IMR-90 (cell line): ENCODE results near the gene ADAMTSL1. TPM values are rescaled to one million over a fixed set of nuclear protein-coding genes. Genes with fewer than 3 reads are reported as not detected.

Source experiments
- ATAC-seq: fragments of 200-7000 bp; cut with Tn5 transposase; 2 replicates; pipeline ENCODE4 v1.9.1; 2020; ENCODE audit warnings: low read depth, mild to moderate bottlenecking, moderate library complexity
- BruUV-seq: library from RNA; stranded (reverse); fragments of 400-500 nt; replicated peaks from 2 replicates; lab custom pipeline; 2021; lab: Mats Ljungman, UMichigan
- CTCF ChIA-PET: fragments of 300-600 bp; formaldehyde crosslinking; extraction: SDS; loops from one replicate; lab custom pipeline; 2021; ENCODE audit warnings: antibody characterized with exemption; lab: Yijun Ruan, JAX
- POLR2A ChIA-PET: fragments of 300-600 bp; sonication (Branson Sonifier 250); formaldehyde crosslinking; loops from one replicate; lab custom pipeline; 2022; ENCODE audit warnings: antibody characterized with exemption; ENCODE audit not compliant: unreplicated experiment; lab: Charles Lee
- DNase-seq: peaks from one replicate; pipeline ENCODE4 v3.0.0; 2013
- H2AFZ ChIP-seq: replicated peaks from 2 replicates; pipeline ENCODE3; 2013; ENCODE audit warnings: low read length, mild to moderate bottlenecking; ENCODE audit not compliant: poor library complexity
- H2AK5ac ChIP-seq: 2 replicates; pipeline ENCODE4 v1.6.1; 2013; ENCODE audit warnings: low read depth, low read length, inconsistent platforms
- H2AK9ac ChIP-seq: replicated peaks from 2 replicates; pipeline ENCODE3; 2013; ENCODE audit warnings: mild to moderate bottlenecking, low read depth, low read length, moderate library complexity; ENCODE audit not compliant: poor library complexity
- H2BK120ac ChIP-seq: 2 replicates; pipeline ENCODE4 v1.6.1; 2013; ENCODE audit warnings: low read depth, low read length, inconsistent platforms
- H2BK15ac ChIP-seq: 3 replicates; pipeline ENCODE4 v1.6.1; 2013; ENCODE audit warnings: low read depth, low read length, inconsistent platforms
- H2BK20ac ChIP-seq: 2 replicates; pipeline ENCODE4 v1.6.1; 2013; ENCODE audit warnings: low read depth, mild to moderate bottlenecking, inconsistent platforms, low read length, moderate library complexity
- H2BK5ac ChIP-seq: 2 replicates; pipeline ENCODE4 v1.6.1; 2013; ENCODE audit warnings: mild to moderate bottlenecking, low read depth, low read length, inconsistent platforms; ENCODE audit not compliant: poor library complexity, severe bottlenecking
- H3K14ac ChIP-seq: replicated peaks from 2 replicates; pipeline ENCODE4 v1.6.1; 2013; ENCODE audit warnings: low read depth, low read length, inconsistent platforms
- H3K18ac ChIP-seq: 2 replicates; pipeline ENCODE4 v1.6.1; 2013; ENCODE audit warnings: low read depth, low read length, control low read depth
- H3K23ac ChIP-seq: 2 replicates; pipeline ENCODE4 v1.6.1; 2013; ENCODE audit warnings: low read depth, low read length, inconsistent platforms
- H3K27ac ChIP-seq: 2 replicates; pipeline ENCODE4 v1.5.1; 2013; ENCODE audit warnings: mild to moderate bottlenecking, control low read depth, low read length; ENCODE audit not compliant: insufficient read depth
- H3K27me3 ChIP-seq: 2 replicates; pipeline ENCODE4 v1.6.1; 2013; ENCODE audit warnings: low read length; ENCODE audit not compliant: control insufficient read depth, insufficient read depth
- H3K36me3 ChIP-seq: 2 replicates; pipeline ENCODE4 v1.6.1; 2013; ENCODE audit warnings: low read length, mixed read lengths; ENCODE audit not compliant: control insufficient read depth, insufficient read depth
- H3K4ac ChIP-seq: 2 replicates; pipeline ENCODE4 v1.6.1; 2013; ENCODE audit warnings: low read depth, low read length, inconsistent platforms
- H3K4me1 ChIP-seq: 2 replicates; pipeline ENCODE4 v1.6.1; 2013; ENCODE audit warnings: low read length, mixed read lengths; ENCODE audit not compliant: control insufficient read depth, insufficient read depth
- H3K4me2 ChIP-seq: 2 replicates; pipeline ENCODE4 v1.6.1; 2013; ENCODE audit warnings: low read depth, mild to moderate bottlenecking, control low read depth, low read length, moderate library complexity
- H3K4me3 ChIP-seq: 2 replicates; pipeline ENCODE4 v1.5.1; 2013; ENCODE audit warnings: low read depth, mild to moderate bottlenecking, control low read depth, low read length, moderate library complexity; ENCODE audit not compliant: insufficient read depth
- H3K56ac ChIP-seq: 2 replicates; pipeline ENCODE4 v1.6.1; 2013; ENCODE audit warnings: low read length, inconsistent platforms; ENCODE audit not compliant: insufficient read depth; ENCODE audit errors: extremely low read depth
- H3K79me1 ChIP-seq, 2 experiments: 2 replicates each; pipeline ENCODE4 v1.6.1; 2013; ENCODE audit warnings: low read length in 2 of 2, inconsistent platforms in 1 of 2, low read depth in 1 of 2
- H3K9ac ChIP-seq: 2 replicates; pipeline ENCODE4 v1.6.1; 2013; ENCODE audit warnings: low read depth, low read length, control low read depth
- H3K9me1 ChIP-seq: 2 replicates; pipeline ENCODE4 v1.6.1; 2013; ENCODE audit warnings: low read length, inconsistent platforms; ENCODE audit not compliant: insufficient read depth
- H3K9me3 ChIP-seq: 2 replicates; pipeline ENCODE4 v1.6.1; 2013; ENCODE audit warnings: low read length; ENCODE audit not compliant: control insufficient read depth, insufficient read depth
- H4K20me1 ChIP-seq: 2 replicates; pipeline ENCODE4 v1.6.1; 2013; ENCODE audit warnings: low read length, inconsistent platforms; ENCODE audit not compliant: insufficient read depth
- H4K5ac ChIP-seq: 2 replicates; pipeline ENCODE4 v1.6.1; 2013; ENCODE audit warnings: mild to moderate bottlenecking, low read depth, low read length, control low read depth
- H4K8ac ChIP-seq, 2 experiments: 2 replicates each; pipeline ENCODE4 v1.6.1; 2013; ENCODE audit warnings: low read depth in 2 of 2, low read length in 2 of 2, control low read depth in 1 of 2, inconsistent platforms in 1 of 2
- H4K91ac ChIP-seq: 2 replicates; pipeline ENCODE4 v1.6.1; 2013; ENCODE audit warnings: low read depth, low read length, inconsistent platforms; ENCODE audit not compliant: insufficient read depth
- BHLHE40 ChIP-seq: fragments of 150-350 bp; IDR thresholded peaks from 2 replicates; pipeline ENCODE4 v1.6.1; 2016; ENCODE audit warnings: mild to moderate bottlenecking, low read depth, low read length
- FOS ChIP-seq: fragments of 150-350 bp; IDR thresholded peaks from 2 replicates; pipeline ENCODE4 v1.6.1; 2016; ENCODE audit warnings: low read depth, low read length
- MXI1 ChIP-seq: IDR thresholded peaks from 2 replicates; pipeline ENCODE4 v1.6.1; 2012; ENCODE audit warnings: low read depth, mild to moderate bottlenecking, low read length, moderate library complexity, borderline replicate concordance
- NFE2L2 ChIP-seq: fragments of 150-350 bp; IDR thresholded peaks from 2 replicates; pipeline ENCODE4 v1.6.1; 2016; ENCODE audit warnings: low read depth, mild to moderate bottlenecking, low read length
- WGBS, 2 experiments: methylation state at CpG; one replicate each; pipeline versions ENCODE4 v1.1.5 to v1.1.7; 2013; ENCODE audit warnings: missing lambda C conversion rate in 2 of 2; ENCODE audit not compliant: insufficient read length in 1 of 2; ENCODE audit errors: extremely low coverage in 2 of 2; 5-methylcytosine and 5-hydroxymethylcytosine counted together
- dilution Hi-C: fragments of 300-500 bp; cut with HindIII; formaldehyde crosslinking; loops from one replicate; pipeline ENCODE4 v1.14.3; 2018; ENCODE audit warnings: low sequenced_read_pairs; ENCODE audit not compliant: unreplicated experiment
- in situ Hi-C: fragments of 300-500 bp; cut with MboI; formaldehyde crosslinking; loops from 3 replicates; pipeline ENCODE4 v1.14.3; 2019; ENCODE audit warnings: low sequenced_read_pairs, inconsistent platforms, mixed read lengths
- intact Hi-C: fragments of 100-400 bp; cut with micrococcal nuclease; formaldehyde crosslinking; loops from 2 replicates; pipeline ENCODE4 v1.10.0; 2022
- polyA plus RNA-seq, 3 experiments: library from polyadenylated mRNA; depleted of rRNA; stranded (reverse); fragments of >200 nt; gene quantifications; 2 replicates each; pipeline ENCODE4 v1.2.3, GENCODE V29; 2012; ENCODE audit warnings: low replicate concordance in 1 of 3
- total RNA-seq: library from RNA; depleted of rRNA; stranded (reverse); fragments of >200 nt; gene quantifications from 2 replicates; pipeline ENCODE4 v1.2.3, GENCODE V29; 2012
- TF ChIP-seq, protein P1 (sequence below): fragments of 150-350 bp; IDR thresholded peaks from 2 replicates; pipeline ENCODE4 v1.6.1; 2016; ENCODE audit warnings: low read depth, mild to moderate bottlenecking, low read length, moderate library complexity, borderline replicate concordance

ADAMTSL1 gene
- total and polyA plus RNA-seq, 2 of the 4 experiments (the other 2 are of a cell fraction), result 38.2 to 62.2 TPM

DNA sequence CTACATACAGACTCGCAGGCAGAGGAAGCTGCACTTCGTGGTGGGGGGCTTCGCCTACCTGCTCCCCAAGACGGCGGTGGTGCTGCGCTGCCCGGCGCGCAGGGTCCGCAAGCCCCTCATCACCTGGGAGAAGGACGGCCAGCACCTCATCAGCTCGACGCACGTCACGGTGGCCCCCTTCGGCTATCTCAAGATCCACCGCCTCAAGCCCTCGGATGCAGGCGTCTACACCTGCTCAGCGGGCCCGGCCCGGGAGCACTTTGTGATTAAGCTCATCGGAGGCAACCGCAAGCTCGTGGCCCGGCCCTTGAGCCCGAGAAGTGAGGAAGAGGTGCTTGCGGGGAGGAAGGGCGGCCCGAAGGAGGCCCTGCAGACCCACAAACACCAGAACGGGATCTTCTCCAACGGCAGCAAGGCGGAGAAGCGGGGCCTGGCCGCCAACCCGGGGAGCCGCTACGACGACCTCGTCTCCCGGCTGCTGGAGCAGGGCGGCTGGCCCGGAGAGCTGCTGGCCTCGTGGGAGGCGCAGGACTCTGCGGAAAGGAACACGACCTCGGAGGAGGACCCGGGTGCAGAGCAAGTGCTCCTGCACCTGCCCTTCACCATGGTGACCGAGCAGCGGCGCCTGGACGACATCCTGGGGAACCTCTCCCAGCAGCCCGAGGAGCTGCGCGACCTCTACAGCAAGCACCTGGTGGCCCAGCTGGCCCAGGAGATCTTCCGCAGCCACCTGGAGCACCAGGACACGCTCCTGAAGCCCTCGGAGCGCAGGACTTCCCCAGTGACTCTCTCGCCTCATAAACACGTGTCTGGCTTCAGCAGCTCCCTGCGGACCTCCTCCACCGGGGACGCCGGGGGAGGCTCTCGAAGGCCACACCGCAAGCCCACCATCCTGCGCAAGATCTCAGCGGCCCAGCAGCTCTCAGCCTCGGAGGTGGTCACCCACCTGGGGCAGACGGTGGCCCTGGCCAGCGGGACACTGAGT, 303.2 kb downstream of the ADAMTSL1 start:
- no peak overlapping the region for H2BK20ac ChIP-seq
- no peak overlapping the region for H3K9ac ChIP-seq
- no peak for DNase-seq
- H3K4me2 ChIP-seq, result no peak overlapping the region
- no TSS peak for BruUV-seq
- H3K27ac ChIP-seq, result no peak overlapping the region
- no peak overlapping the region for H2AK5ac ChIP-seq
- H4K5ac ChIP-seq, result no peak overlapping the region
- WGBS, 2 experiments, result 98% methylated on average over 35 of the region's 73 CpGs; no CpG with 5 or more reads in 1 of the 2 experiments
- CTCF ChIA-PET, result no interaction called here
- H3K4me1 ChIP-seq, result no peaks in the 10 kb centered on the region
- H3K27me3 ChIP-seq, result no peaks in the 10 kb centered on the region
- no peaks in the 10 kb centered on the region for H3K9me3 ChIP-seq
- H3K36me3 ChIP-seq, result no peaks in the 10 kb centered on the region
- H2AK9ac ChIP-seq, result no peak overlapping the region
- H4K20me1 ChIP-seq, result no peaks in the 10 kb centered on the region
- intact Hi-C loops (no loop called here), in situ Hi-C loops (no loop called here), dilution Hi-C loops (no loop called here)
- no peak for ATAC-seq
- H3K9me1 ChIP-seq, result no peaks in the 10 kb centered on the region
- no peak overlapping the region for H2BK120ac ChIP-seq
- no peak overlapping the region for H3K4ac ChIP-seq
- H3K79me1 ChIP-seq, result no peaks in the 10 kb centered on the region
- no peak overlapping the region for H3K4me3 ChIP-seq
- no peak overlapping the region for H3K18ac ChIP-seq
- H4K8ac ChIP-seq, result no peak overlapping the region
- TF ChIP-seq BHLHE40 (no peak), FOS (no peak), NFE2L2 (no peak), MXI1 (no peak)
- TF ChIP-seq, protein P1, sequence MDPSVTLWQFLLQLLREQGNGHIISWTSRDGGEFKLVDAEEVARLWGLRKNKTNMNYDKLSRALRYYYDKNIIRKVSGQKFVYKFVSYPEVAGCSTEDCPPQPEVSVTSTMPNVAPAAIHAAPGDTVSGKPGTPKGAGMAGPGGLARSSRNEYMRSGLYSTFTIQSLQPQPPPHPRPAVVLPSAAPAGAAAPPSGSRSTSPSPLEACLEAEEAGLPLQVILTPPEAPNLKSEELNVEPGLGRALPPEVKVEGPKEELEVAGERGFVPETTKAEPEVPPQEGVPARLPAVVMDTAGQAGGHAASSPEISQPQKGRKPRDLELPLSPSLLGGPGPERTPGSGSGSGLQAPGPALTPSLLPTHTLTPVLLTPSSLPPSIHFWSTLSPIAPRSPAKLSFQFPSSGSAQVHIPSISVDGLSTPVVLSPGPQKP, result no peak
- POLR2A ChIA-PET, result no interaction called here
- no peak overlapping the region for H2AFZ ChIP-seq
- H4K91ac ChIP-seq, result no peak overlapping the region
- no peak overlapping the region for H2BK5ac ChIP-seq
- H2BK15ac ChIP-seq, result no peak overlapping the region
- H3K23ac ChIP-seq, result no peak overlapping the region
- H3K14ac ChIP-seq, result no peak overlapping the region
- H3K56ac ChIP-seq, result no peak overlapping the region
